ENCODE measurements around the gene ANKRD6.

ANKRD6 gene

DNA sequence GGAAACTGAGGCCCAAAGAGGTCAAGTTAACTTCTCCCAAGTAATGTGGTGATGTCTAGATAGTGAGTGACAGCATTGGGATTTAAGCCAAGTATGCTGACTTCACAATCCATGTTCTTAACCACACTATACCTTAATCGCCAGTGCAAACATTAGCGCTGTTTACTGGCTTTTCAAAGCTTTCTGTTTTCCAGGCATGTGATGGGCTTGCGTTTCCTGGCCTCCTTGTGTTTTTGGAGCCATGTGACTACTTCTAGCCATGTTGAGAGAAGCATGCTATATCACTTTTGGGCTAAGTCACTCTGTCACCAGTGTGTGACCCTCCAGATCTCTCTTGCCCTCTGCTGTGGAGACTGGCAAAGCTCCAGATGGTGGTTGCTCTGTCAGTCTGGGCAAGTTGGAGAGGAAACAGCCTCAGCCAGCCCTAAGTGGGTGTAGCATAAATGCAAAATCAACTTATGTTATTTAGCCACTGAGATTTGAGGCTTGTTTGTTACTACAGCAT, 76.9 kb downstream of the ANKRD6 start:
- DNase-seq (ENCODE audit: low spot score), result no peak

GRCh38 chr6:89510393-89510792, 77.4 kb downstream of the ANKRD6 start:
- DNase-seq (ENCODE audit: low spot score), result no peak

GRCh38 chr6:89518352-89519055, 85.6 kb downstream of the ANKRD6 start:
- DNase-seq (ENCODE audit: low spot score), result peak; percentile 30

- DNase-seq (ENCODE audit: low spot score), result no peak
Observed at GRCh38 chr6:89520736-89521135, 87.8 kb downstream of the ANKRD6 start.

DNA sequence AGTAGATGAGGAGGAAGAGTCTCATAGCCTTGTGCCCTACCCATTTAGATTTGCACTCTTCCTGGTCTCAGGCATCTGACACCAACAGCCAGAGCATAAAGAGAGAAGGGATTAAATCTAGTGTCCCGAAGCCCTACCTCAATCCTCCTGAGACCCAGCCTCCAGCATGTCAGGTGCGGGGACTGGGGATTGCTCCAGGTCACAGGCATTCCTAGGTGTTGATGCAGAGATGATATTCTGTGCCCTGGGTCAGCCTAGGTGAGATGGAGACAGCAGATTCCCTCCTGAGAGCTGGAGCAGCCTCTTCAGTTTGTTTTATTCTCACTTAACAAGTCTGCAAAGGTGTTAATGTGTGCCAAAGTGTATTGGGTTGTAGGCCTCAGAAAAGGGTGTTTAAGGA, 89.8 kb downstream of the ANKRD6 start:
- DNase-seq (ENCODE audit: low spot score), result no peak

GRCh38 chr6:89525786-89526562, 93.0 kb downstream of the ANKRD6 start:
- DNase-seq (ENCODE audit: low spot score), result no peak

- DNase-seq (ENCODE audit: low spot score), result no peak
Observed at GRCh38 chr6:89526563-89526869, 93.6 kb downstream of the ANKRD6 start.

DNA sequence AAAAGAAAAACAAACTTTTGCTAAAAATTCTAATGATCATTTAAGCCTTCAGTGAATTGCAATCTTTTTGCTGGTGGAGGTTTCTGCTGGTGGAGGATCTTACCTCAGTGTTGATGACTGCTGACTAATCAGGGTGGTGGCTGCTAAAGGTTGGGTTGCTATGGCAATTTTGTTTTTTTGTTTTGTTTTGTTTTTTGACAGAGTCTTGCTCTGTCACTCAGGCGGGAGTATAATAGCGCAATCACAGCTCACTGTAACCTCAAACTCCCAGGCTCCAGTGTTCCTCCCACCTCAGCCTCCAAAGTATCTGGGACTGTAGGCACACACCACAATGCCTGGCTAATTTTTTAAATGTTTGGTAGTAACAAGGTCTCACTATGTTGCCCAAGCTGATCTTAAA, 94.7 kb downstream of the ANKRD6 start:
- peak; percentile 65 for DNase-seq (ENCODE audit: low spot score)

DNA sequence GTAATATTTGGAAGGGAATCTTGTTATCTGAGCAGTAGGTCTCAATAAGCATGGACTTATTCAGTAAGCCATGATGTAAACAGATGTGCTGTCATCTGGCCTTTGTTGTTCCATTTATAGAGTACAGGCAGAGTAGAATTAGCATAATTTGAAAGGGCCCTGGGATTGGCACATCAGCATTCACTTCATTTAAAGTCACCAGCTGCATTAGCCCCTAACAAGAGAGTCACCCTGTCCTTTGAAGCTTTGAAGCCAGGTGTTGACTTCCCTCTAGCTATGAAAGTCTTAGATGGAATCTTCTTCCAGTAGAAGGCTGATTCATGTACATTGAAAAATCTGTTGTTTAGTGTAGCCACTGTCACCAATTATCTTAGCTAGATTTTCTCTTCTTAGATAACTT, 95.9 kb downstream of the ANKRD6 start:
- no peak for DNase-seq (ENCODE audit: low spot score)

DNA sequence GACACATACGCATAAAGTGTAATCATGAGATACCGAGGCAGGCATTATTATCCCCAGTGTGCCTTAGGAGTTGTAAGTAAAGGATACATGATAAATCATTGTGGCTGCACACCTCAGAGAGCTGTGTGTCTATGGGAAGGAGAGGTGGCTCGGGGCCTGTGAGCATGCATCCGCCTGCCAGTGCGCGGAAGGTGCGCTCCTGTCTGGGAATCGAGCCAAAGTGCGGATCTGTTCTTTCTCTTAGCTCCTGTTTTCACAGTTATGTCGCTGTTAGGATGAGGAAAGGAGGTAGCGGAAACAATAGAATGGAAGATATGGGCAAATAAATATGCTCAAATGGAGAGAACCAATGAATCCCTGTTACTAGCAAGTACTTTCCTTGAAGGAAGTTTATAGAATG, 98.0 kb downstream of the ANKRD6 start:
- no peak for DNase-seq (ENCODE audit: low spot score)

- DNase-seq (ENCODE audit: low spot score), result no peak
Observed at GRCh38 chr6:89536231-89536630, 103.3 kb downstream of the ANKRD6 start.

GRCh38 chr6:89539779-89540178, 106.8 kb downstream of the ANKRD6 start:
- no peak for DNase-seq (ENCODE audit: low spot score)

DNA sequence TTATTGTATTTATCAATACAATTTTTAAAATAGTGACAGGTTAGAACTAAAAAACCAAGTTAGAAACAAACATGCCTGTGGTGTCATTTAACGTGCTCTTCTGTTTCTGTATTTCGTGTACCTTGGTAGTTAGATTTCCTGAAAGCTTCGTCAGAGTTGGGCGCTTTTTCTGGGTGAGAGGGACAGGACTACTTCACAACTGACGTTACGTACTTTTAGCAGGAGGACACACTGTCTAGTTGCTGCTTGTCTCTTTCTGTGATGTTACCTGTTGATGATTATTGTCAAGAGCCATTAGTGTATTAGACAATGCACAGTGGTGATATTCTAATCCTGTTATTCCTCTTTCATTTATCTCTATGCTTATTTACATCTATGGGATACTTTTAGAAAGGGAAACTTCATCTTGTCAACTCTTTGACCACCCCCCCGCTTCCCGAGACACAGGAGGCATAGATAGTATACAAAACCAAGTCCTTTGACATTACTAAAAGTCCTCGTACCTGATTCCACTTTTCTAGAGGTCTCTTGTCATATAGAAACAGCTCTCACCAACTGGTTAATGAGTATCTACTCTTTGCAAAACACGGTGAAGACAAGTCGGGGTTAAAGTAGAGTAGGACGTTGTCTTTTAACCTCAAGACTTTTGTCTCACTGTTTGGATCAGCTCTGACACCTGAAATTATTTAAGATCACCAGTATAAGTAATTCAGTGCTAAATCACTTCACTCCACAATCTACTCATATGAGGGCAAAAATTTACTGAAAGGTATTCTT, 109.3 kb downstream of the ANKRD6 start:
- no peak for DNase-seq (ENCODE audit: low spot score)

DNA sequence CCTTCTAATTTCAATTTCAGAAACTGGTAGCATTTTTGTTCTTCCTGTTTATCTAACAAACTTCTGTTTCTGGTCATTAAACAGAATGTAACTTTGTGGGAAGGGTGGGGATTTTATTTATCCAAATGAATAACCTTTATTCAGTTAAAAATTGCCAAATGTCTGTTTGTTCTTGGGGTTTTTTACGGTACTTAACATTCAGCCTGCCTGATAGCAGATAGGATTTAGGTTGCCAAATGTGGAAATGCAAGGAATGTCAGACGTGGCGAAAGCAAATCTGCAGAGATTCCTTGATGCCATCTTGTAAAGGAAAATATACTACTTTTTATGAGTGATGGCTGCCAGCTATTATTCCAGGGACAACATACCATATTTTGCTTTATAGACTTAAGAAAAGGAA, 109.9 kb downstream of the ANKRD6 start:
- no peak for DNase-seq (ENCODE audit: low spot score)

DNA sequence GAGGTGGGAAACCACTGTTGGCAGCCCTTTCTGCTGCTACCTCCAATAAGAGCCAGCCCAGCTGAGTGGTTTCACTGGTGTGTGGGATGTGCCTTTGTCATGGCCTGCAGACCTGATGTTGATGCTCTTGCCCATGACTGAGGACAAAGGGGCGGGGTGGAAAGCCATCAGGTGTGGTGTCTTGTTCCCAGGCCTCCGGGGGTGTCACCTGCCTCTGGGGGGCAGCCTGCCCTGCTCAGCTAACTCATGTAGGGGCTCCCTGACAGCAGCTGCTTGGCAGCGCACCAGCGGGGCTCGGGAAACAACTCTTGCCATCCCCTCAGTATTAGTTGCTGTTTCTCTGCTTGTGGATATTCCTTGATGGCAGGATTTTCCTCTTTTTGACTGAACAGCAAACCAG, 114.3 kb downstream of the ANKRD6 start:
- DNase-seq (ENCODE audit: low spot score), result no peak

DNA sequence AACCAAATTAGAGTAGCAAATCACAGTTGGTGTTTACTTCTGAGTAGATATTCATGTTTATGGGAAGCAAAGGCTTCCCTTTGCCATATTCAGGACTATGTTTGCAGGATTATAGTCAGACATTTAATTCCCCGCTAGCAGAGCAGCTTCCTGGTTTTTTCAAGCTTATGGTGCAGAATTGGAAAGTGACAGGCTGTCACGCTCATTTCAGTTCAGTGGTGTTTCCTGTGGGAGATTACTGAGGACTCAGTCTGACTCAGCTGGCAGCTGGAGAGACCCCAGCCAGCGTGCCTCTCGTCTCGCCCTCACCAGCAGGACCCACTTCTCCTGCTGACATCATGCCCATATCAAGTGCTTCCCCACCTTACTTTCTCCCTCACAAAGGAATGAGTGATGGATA, 120.5 kb downstream of the ANKRD6 start:
- no peak for DNase-seq (ENCODE audit: low spot score)

DNA sequence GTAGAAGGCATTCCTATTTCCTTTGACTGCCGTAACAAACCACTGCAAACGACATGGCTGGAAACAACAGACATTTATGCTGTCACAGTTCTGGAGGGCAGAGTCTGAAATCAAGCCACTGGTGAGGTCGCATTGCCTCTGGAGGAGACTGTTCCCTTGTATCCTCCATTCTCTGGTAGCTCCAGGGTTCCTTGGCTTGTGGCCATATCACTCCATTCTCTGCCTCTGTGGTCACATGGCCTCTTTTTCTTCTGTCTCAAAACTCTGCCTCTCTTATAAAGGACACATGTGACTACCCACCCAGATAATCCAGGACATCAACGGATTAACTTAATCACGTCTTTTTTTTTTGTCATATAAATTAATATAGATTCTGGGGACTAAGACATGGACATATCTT, 121.2 kb downstream of the ANKRD6 start:
- no peak for DNase-seq (ENCODE audit: low spot score)

GRCh38 chr6:89555031-89555430, 122.1 kb downstream of the ANKRD6 start:
- DNase-seq (ENCODE audit: low spot score), result no peak

DNA sequence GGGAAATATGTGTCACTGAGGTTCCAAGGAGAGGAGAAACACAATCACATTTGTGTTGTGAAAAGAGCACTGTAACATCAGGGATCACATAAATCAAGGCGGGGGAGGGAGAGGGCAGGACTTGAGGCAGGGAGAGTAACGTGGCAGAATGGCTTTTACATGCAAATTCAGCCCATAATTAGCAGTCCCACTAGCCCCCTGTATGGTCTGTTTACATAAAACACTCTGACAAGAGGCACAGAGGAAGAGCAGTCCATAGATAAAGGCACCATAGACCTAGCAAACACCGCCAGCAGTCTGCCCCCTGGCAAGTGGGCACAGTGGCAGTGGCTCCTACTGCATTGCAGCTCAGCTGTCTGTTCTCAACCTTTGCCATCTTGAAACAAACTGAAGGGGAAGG, 122.9 kb downstream of the ANKRD6 start:
- no peak for DNase-seq (ENCODE audit: low spot score)

GRCh38 chr6:89559487-89559886, 126.5 kb downstream of the ANKRD6 start:
- no peak for DNase-seq (ENCODE audit: low spot score)

- no peak for DNase-seq (ENCODE audit: low spot score)
Observed at GRCh38 chr6:89562093-89562973, 129.4 kb downstream of the ANKRD6 start.

GRCh38 chr6:89563866-89564265, 130.9 kb downstream of the ANKRD6 start:
- DNase-seq (ENCODE audit: low spot score), result no peak
